HG03103 (cell line): ENCODE data around the gene NACA2.
"Not testable (repeated sequence)": the region's sequence is repeated elsewhere in the genome, so short reads cannot be mapped to it uniquely, and the experiment has no call there.

Experiments
- ATAC-seq: cut with Tn5 transposase; IDR thresholded peaks from one replicate; pipeline ENCODE4 v1.9.1; 2021; ENCODE audit warnings: low read depth; ENCODE audit not compliant: unreplicated experiment

NACA2 gene

DNA sequence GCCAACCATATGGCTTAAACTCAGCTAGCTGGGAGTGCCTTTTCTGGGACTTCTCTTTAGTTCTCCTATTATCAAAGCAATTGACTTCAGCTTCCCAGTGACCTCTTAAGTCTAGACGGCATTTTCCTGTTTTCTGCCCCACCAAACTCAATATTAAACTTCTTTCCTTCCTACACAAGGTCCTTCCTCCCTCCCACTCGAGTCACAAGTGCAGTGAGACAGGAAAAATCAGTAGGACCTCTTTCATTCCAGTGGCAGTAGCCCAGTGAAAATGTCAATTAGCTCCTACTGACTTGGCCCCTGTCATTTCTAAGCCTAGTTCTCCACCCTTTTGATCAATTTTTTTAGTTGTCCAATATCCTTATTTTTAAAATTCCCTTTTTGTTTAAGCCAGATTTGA is 9.6 kb upstream of the NACA2 start:
- no peak for ATAC-seq

DNA sequence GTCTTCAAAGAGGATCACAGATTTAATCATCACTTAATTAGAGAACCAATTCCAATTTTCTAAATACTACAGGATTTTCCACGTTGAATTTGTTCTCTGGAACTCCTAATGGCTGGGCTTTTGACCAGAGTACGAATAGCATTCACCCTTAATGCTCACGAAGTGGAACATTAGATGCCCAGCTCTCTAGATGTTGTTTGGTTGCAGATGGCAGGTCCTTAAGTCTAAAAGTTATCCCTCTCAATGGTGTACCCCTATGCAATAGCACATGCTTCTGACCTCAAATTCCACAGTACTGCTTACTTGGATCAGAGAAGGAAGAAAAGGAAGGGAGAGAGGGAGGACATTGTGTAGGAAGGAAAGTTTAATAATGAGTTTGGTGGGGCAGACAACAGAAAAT is 8.6 kb upstream of the NACA2 start:
- no peak for ATAC-seq

DNA sequence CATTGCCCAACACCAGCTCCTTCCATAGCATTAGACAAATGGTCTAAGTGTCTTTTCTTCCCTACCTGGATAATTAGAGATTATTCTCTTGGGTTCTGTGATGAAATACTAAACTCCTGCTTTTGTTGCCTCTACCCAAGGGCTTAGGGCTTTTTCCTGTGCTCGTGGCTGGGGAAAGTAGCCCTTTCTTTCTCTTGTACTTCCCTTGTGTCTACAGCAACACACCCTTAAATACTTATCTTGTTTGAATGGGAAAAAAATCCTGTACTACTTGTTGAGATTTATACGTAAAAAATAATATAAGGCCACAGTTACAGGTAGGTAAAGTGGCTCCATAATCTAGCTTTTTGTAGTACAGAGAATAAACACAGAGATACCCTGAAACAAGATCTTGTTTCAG is 7.0 kb upstream of the NACA2 start:
- ATAC-seq, result no peak

DNA sequence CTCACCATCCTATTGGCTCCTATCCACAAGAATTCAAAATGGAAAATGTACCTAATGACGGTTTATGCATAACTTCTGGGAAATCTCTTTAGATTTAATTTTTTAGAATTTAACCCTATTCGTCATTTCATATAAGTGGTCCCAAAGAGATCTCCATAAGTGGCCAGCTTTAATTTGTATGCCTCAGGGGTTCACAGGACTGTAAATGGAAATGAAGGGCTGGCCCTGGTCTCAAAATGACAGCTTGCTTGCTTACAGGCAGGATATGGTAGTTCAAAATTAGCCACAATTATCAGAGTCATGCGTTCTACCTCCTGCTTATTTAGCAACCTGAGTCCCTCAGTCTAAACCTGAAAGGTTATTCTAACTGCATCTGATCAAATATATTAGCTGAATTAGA is 6.6 kb upstream of the NACA2 start:
- no peak for ATAC-seq

DNA sequence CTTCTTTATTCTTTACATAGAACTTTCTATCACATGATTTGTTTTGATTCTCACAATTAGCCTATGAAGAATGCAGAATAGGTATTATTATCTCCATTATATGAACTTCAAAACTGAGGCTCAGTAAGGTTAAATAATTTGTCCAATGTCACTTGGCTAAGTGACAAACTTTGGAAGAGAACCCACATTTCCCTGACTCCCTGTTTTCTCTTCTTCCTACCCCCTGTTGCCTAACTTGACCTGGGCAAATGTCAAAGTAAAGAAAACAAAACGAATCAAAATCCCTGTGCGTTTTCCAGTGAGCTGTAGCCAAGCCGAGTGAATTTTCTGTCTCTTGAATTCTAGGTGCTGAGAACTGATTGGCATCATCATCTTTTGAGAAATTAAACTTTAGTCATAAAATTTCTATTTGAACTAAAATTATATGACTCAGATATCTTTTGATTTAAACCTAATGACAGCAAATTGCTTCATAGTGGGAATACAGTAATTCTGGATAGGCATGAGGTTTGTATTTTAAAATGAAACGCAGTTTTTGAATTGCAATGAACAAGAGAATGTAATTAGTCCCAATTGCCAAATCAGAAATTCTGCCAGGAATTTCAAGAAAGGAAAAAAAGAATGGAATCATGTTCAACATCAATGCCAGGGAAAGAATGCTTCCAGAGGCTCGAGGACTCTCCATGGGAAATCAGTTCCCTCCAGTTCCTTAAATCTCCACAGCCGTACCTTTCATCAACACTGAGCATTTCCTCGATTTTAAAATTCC is 4.6 kb upstream of the NACA2 start:
- no peak for ATAC-seq

DNA sequence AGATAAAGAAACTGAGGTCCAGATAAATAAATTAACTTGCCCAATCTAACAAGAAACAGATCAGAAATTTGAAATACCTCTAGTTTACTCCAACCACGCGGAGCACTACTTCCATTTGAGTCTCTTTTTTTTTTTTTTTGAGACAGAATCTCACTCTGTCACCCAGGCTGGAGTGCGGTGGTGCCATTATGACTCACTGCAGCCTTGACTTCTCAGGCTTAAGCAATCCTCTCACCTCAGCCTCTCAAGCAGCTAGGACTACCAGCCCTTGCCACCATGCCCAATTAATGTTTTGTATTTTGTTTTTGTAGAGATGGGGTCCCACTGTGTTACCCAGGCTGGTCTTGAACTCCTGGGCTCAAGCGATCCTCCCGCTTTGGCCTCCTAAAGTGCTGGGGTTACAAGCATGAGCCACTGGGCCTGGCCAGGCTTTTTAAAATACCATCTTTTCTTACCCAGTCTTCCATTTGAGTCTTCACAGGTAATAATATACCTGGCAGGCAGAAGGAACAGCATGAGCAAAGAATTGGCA is 3.3 kb upstream of the NACA2 start:
- ATAC-seq, result no peak

DNA sequence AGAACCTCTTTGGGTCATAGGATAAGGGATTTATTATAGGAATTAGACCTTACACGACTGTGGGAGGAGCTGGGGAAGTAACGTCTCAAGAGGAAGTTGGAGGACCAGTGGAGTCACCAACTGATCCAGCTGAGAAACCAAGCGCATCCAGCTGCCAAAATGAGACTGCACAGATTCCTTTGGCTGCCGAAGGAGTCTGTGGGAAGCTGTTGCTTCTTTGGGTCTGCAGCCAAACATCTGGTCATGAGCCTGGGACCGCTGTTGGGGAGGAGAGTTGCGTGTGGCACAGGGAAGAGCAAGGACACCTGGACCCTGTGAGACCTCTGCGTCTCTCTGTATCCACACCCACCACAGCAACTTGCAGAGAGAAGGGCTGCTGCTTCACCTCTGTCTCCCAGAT is 2.4 kb upstream of the NACA2 start:
- ATAC-seq, result no peak

DNA sequence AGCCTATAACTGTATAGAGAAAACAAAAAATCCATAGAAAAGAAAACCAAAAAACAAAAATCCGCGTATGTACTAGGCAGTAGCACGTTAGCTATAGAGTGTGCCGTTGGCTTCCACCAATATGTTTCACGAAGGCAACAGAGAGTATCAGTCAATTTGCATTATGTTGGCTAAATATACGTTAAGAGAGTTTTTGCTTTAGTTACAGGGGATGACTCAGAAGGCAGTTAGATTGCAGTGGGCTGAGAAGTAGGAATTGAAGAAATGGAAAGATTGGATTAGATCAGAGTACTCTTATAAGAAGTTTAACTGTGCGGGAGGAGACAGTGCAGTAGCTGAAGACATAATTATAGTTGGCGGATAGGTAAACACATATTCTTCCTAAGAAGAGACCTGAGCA is 911 bp upstream of the NACA2 start:
- no peak for ATAC-seq

DNA sequence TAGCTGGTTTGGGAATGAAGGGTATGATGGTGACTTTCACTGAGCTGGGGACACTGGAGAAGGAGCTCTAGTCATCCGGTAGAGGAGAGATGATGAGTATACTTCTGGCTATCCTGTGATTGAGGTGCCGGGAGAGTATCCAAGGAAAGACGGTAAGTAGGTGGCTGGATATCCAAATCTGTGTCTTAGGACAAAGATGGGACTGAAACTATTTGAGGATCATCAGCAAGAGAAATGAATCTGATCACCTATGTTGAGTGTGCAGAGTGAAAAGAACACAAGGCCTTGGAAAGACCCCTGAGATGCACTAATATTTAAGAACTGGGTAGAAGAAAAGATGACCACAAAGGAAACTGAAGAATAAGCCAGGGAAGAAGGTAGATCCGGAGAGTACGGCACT is 1.0 kb downstream of the NACA2 start:
- no peak for ATAC-seq

DNA sequence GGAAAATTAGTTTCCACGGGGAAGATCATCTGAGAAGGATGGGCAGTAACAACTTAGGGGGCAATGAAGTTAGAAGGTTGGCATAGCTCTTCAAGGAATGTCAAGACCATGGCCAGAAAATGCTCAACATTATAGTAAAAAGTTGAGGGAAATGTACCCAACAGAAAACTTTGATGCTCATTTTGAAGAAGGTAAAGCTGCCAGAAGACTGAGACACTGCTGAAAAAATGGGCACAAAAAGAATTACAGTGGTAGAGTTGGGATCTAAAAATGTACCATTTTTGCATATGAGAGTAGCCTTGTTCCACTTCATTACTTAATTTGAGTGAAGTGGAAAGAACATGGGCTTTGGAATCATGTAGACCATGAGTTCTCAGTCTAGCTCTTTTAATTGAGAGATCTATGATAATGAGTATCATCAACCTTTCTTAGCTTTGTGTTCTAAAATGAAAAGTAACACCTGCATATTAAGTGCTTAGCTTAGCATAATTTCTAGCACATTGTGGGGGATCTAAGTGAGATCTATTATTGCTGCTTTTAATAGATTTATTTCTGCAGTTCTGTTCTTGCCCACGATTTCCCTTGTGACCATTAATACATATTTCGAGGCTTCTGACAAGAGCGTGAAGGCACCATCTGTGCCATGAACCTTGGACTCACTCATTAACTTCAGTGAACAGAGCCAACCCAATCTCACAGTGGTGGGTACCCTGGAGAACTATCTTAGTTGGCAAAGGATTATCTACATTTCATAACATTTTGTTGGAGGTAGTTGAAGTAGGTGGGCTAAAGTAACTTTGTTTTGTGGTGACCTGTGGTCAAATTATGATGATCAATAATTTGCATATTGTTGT is 3.0 kb downstream of the NACA2 start:
- ATAC-seq, result no peak

DNA sequence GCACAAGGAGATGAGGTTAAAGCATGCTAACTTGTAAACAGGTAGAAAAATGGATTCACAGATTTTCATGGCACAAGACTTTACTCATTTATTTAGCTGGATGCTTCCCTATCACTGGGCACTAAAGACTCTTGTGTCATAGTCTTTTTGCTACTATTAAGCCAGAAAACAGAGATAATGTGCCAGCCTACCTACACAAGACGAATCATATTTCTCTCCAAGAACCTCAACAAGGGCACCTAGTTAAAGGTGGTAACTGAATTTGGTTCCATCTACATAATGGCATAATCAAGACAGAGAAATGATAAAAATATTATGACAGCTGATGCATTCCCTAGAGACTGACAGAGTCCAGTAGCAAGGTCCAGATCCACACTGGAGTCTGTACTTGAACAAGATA is 3.8 kb downstream of the NACA2 start:
- no peak for ATAC-seq

DNA sequence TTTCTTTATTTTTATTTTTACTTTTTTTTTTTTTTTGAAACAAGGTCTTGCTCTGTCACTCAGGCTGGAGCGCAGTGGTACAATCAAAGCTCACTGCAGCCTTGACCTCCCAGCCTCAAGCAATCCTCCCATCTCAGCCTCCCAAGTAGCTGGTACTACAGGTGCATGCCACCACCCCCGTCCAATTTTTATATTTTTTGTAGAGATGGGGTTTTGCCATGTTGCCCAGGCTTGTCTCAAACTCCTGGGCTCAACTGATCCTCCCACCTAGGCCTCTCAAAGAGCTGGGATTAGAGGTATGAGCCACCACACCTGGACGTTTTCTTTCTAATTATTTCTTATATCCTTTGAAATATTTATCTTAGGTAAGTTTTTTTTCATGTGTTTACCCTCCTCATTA is 4.4 kb downstream of the NACA2 start:
- not testable (repeated sequence) for ATAC-seq

DNA sequence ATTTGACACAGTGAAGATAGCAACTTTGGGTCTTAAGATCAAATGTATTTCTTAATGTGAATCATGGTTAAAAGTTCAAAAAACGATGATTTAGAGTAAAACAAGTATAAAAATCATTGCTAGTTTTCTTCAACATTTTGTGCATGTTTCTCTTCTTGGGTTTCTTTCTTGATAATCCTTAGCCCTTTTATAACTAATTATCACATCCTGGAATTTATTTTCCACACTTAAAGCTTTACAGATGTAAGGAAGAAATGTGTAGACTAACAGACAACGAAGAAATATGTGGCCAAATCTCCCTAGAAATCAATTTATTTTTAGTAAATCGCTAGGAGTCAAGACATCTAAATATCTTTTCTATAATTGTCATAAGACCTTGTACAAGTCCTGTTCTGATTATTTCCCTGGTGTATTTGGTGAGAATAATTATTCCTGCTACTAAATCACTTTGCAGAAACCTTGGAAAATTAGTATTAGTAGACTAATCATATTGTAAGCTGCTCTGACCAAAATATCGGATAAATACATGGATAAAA is 4.9 kb downstream of the NACA2 start:
- ATAC-seq, result no peak

DNA sequence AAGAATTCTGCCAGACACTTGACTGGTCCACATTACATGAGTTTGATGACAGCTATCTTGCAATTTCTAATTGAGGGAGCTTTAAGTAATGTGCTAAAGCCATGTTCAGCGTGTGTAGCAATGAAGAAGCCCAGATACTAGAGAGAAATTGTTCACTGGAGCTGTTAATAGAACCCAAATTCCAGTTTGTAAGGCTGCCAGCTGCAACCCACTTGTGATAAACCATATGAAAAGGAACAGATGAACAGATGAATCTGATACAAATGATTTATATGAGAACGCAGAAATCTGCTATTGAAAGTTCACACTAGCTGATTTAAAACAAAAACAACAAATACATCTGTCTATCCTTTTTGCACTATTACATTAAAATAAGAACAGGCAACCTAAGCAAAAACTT is 6.2 kb downstream of the NACA2 start:
- ATAC-seq, result no peak

DNA sequence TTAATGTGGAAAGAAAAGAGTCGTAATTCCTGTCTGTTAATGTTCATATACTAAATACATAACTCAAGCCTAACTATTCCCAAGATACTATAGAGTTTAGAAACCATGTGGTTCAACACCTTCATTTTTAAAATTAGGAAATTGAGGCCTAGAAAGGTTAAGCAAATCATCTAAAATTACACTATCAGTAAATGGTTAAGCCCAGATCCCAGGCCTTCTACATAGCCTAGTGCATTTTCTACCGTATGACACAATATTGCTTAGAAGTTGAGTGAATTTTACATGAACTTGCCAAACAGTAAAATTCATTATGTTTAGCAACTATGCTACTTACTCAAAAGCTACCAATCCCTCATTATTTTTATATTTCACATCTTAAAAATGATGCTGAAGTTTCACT is 6.8 kb downstream of the NACA2 start:
- ATAC-seq, result no peak

DNA sequence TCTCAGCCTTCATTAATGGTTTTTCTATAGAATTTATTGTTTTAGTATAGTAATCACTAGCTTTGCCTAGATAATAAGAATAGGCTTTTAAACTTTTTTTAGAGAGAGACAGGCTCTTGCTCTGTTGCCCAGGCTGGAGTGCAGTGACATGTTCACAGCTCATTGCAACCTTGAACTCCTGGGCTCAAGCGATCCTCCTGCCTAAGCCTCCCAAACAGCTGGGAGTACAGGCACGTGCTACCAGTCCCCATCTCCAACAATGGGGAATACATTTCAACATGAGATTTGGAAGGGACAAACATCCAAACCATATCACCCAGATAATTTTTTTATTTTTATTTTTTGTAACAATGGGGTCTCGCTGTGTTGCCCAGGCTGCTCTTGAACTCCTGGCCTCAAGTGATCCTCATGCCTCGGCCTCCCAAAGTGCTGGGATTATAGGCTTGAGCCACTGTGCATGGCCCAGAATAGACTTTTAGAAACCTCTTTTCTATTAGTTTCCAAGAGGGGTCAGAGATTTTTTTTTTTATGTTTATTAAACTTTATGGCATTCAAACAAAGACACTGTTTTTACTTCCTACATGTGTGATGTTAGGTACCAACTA is 7.3 kb downstream of the NACA2 start:
- ATAC-seq, result no peak

DNA sequence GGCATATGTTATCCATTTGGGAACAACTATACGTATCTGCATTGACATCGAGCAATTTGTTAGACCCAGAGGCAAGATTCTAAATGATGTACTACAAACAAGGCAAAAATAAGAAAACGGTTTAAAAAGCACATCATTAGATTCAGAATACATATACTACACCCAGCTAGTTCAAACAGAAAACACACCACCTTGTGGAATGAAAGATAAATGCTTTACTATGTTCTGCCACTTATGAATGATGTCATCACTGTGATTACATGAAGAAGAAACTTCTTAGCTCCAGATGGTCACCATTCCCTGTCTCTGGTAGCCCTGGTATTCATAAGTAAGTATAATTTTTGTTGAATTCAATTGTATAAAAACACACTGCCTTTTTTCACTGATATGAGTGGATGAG is 7.8 kb downstream of the NACA2 start:
- ATAC-seq, result no peak

DNA sequence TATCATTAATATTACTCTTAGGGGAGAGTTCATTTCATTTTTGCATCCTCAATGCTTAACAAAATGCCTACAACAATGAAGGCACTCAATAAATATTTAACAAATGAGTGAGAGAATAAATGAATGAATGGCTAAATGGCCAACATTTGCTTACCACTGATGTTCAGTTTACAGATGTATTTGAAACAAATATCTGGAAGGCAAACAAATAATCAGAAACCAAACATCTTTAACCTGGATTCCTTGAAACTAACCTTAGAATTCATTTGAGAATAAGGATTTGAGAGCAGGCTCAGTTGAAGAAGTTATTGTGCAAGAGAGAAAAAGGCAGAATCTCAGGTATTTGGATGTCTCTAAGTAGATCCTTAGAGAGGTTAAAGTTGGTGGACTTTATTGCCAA is 8.4 kb downstream of the NACA2 start:
- no peak for ATAC-seq

DNA sequence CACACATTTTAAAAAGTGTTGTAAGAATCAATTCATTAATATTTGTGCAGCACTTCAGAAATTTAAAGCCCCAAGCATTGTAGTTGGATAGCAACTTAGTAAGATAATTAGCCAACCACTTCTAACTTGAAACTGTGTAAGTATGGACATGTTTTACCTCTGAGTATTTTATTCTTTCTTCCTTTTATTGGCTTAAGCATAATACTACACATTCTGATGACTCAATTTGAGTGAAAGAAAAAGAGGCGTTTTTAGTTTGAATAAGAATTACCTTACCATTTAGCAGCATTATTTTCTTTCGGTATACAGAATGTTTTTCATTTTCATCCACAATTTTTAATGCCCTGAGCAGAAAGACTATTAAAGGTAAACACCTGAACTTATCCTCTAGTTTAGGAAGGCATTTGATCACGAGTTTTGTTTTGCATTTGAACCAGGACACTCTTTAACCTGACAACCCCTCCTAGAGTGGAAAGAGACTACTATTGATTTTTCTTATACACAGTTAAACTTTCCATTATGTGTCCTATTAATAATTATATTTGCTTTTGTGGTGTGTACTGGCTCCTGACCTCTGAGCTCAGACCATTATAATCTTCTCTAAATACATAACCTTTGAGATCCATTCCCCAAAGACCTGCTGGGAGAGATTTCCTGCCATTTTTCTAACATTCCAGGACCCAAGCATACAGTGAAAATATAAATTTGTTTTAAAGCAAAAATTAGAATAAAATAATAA is 9.2 kb downstream of the NACA2 start:
- ATAC-seq, result no peak

DNA sequence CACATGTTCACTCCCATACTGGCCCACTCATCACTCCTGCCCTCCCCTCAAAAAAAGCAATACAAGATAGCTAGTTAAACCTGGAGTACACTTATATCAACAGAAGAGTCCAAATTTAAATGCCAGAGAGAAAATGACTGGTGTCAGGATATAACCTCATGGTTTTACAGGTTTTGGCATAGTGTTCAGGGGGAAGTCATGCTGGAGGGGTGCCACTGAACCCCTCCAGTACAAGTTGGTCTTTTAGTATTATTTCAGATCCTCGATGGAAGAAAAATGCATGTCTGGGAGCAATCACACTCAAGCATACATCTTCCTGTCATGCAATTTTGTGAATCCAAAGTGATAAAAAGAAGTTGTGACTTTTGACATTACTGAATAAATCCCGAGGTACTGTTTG is 10.5 kb downstream of the NACA2 start:
- ATAC-seq, result no peak

DNA sequence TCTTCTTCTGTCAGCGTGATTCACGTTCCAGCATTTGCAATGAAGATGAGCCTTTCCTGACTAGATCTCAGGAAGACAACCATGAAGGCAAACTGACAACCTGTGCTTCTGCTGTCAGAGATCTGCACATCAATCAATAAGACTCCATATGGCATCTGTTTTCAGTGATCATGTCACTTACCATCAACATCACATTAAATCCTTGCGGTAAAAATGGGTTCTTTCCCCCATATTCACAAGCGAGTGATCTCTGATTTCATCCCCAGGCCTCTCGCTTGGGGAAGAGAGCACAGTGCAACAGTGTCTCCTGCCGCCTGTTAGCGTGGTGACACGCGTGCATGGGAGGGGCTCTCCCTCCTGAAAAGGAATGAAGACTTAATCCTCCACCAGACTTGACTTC is 11.1 kb downstream of the NACA2 start:
- ATAC-seq, result no peak
